Measurements from ENCODE around the gene NUDT3.

DNA sequence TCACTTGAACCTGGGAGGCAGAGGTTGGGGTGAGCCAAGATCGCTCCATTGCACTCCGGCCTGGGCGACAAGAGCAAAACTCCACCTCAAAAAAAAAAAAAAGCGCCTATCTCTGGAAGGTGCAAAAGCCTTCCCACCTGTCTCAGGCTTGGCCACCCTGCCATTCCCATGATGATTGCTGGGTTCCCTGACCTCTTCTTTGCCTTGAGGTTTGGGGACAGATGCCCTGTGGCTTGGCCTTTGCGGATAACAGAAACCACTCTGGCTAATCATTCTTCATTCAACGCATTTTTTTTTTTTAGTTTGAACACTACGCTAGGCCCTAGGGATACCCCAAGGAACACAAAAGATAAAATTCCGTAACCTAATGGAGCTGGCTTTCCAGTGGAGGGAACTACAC lies 162.6 kb downstream of the NUDT3 start:
- TF ChIP-seq, protein P1, sequence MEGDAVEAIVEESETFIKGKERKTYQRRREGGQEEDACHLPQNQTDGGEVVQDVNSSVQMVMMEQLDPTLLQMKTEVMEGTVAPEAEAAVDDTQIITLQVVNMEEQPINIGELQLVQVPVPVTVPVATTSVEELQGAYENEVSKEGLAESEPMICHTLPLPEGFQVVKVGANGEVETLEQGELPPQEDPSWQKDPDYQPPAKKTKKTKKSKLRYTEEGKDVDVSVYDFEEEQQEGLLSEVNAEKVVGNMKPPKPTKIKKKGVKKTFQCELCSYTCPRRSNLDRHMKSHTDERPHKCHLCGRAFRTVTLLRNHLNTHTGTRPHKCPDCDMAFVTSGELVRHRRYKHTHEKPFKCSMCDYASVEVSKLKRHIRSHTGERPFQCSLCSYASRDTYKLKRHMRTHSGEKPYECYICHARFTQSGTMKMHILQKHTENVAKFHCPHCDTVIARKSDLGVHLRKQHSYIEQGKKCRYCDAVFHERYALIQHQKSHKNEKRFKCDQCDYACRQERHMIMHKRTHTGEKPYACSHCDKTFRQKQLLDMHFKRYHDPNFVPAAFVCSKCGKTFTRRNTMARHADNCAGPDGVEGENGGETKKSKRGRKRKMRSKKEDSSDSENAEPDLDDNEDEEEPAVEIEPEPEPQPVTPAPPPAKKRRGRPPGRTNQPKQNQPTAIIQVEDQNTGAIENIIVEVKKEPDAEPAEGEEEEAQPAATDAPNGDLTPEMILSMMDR (IDR thresholded peaks at IDR 0.05; ENCODE audit: low read depth, low read length), result no peak
- no peak for TF ChIP-seq EZH2phosphoT487 (IDR thresholded peaks at IDR 0.05; ENCODE audit: low read depth)

All from OCI-LY3 (cell line).